ENCODE data around the gene OR6C2. TPM values are rescaled to one million over a fixed set of nuclear protein-coding genes. Genes with fewer than 3 reads are reported as not detected.

Gene OR6C2
- total RNA-seq, 1 experiment from 2014 or later, result not detected

- Histone ChIP-seq H3K79me2 (ENCODE audit: insufficient read depth, low read length) (no peaks in the 10 kb centered on the region), H3K23ac (ENCODE audit: insufficient read length, low read depth, low read length) (no peak overlapping the region), H2AFZ (ENCODE audit: low read length) (no peak overlapping the region), H4K5ac (ENCODE audit: insufficient read length, low read depth, low read length) (no peak overlapping the region), H3K9me3 (ENCODE audit: control insufficient read depth, low read depth, low read length) (no peaks in the 10 kb centered on the region), H3K79me1 (ENCODE audit: insufficient read depth, low read depth, low read length, poor library complexity, severe bottlenecking) (no peaks in the 10 kb centered on the region), H2BK5ac (ENCODE audit: insufficient read length, low read length) (no peak overlapping the region), H2AK5ac (ENCODE audit: insufficient read length, low read length) (no peak overlapping the region), H2BK120ac (ENCODE audit: low read depth, low read length, poor library complexity, severe bottlenecking) (no peak overlapping the region), H2BK15ac (ENCODE audit: low read depth, low read length) (no peak overlapping the region), H2BK12ac (ENCODE audit: insufficient read length, low read depth, low read length) (no peak overlapping the region), H3K9ac (ENCODE audit: extremely low read depth, insufficient read length, low read length) (no peak overlapping the region), H3K23me2 (ENCODE audit: insufficient read length, low read depth, low read length, poor library complexity, severe bottlenecking) (no peaks in the 10 kb centered on the region), H3K27ac (ENCODE audit: insufficient read length, low read depth, low read length) (no peak overlapping the region), H3K4ac (ENCODE audit: low read depth, low read length) (no peak overlapping the region), H3K4me2 (ENCODE audit: insufficient read depth, insufficient read length, low read length) (no peak overlapping the region), H4K8ac (replicated peaks; ENCODE audit: insufficient read length, low read depth, low read length) (no peak overlapping the region), H2BK20ac (ENCODE audit: low read depth, low read length, poor library complexity, severe bottlenecking) (no peak overlapping the region), H3T11ph (ENCODE audit: low read length) (no peak overlapping the region), H3K4me1 (ENCODE audit: insufficient read depth, low read length) (no peaks in the 10 kb centered on the region), H3K27me3 (ENCODE audit: insufficient read depth, low read length) (no peaks in the 10 kb centered on the region), H3K56ac (ENCODE audit: insufficient read length, low read depth, low read length) (no peak overlapping the region), H4K91ac (ENCODE audit: insufficient read length, low read depth, low read length) (no peak overlapping the region), H4K20me1 (ENCODE audit: control insufficient read depth, insufficient read depth, insufficient read length) (no peaks in the 10 kb centered on the region), H3K14ac (ENCODE audit: insufficient read depth, low read length) (no peak overlapping the region), H3K18ac (ENCODE audit: insufficient read length, low read depth, low read length) (no peak overlapping the region)
- no peak overlapping the region for H3K4me3 Mint-ChIP-seq
- H3K27me3 Mint-ChIP-seq (ENCODE audit: low read depth), result no peaks in the 10 kb centered on the region
- peaks cover 0 to 2% of the 10 kb centered on the region in 2 experiments; a peak in 1 of 4 replicates for H3K4me1 Mint-ChIP-seq
- no peaks in the 10 kb centered on the region; a peak in 1 of 7 replicates for H3K36me3 Mint-ChIP-seq (ENCODE audit: insufficient read depth in 1 of 3, low read depth in 3 of 3)
- TF ChIP-seq, protein P1, sequence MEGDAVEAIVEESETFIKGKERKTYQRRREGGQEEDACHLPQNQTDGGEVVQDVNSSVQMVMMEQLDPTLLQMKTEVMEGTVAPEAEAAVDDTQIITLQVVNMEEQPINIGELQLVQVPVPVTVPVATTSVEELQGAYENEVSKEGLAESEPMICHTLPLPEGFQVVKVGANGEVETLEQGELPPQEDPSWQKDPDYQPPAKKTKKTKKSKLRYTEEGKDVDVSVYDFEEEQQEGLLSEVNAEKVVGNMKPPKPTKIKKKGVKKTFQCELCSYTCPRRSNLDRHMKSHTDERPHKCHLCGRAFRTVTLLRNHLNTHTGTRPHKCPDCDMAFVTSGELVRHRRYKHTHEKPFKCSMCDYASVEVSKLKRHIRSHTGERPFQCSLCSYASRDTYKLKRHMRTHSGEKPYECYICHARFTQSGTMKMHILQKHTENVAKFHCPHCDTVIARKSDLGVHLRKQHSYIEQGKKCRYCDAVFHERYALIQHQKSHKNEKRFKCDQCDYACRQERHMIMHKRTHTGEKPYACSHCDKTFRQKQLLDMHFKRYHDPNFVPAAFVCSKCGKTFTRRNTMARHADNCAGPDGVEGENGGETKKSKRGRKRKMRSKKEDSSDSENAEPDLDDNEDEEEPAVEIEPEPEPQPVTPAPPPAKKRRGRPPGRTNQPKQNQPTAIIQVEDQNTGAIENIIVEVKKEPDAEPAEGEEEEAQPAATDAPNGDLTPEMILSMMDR (conservative IDR thresholded peaks at IDR 0.05), result no peak
- H3K9me3 Mint-ChIP-seq, result peaks cover 0 to 2% of the 10 kb centered on the region in 2 experiments; a peak in 2 of 5 replicates
- DNase-seq, result no peak
- no CpG with 5 or more reads among the region's 1 CpG for WGBS (ENCODE audit: extremely low coverage, insufficient read length, low lambda C conversion rate)
- H3K27ac Mint-ChIP-seq, result no peak overlapping the region
Observed at GRCh38 chr12:55396326-55396725, 47.5 kb upstream of the OR6C2 start.
